Epithelial cell of proximal tubule (primary cell): ENCODE measurements around the gene HSF2. TPM values are rescaled to one million over a fixed set of nuclear protein-coding genes. Genes with fewer than 3 reads are reported as not detected.

ENCODE experiments used
- DNase-seq: peaks from one replicate; pipeline ENCODE4 v3.0.0-alpha.2; 2011; ENCODE audit warnings: low read depth
- H3K4me3 ChIP-seq: 2 replicates; pipeline ENCODE4 v1.5.1; 2011; ENCODE audit warnings: low read depth, mild to moderate bottlenecking, low read length
- total RNA-seq: library from RNA; depleted of rRNA; stranded (reverse); fragments of >200 nt; gene quantifications from 2 replicates; pipeline ENCODE4 v1.2.3, GENCODE V29; 2015
- TF ChIP-seq, protein P1 (sequence below): conservative IDR thresholded peaks from 2 replicates; pipeline ENCODE4 v1.5.1; 2012; ENCODE audit warnings: low read depth, mild to moderate bottlenecking, low read length

Gene HSF2
- total RNA-seq, 1 donor from 2014 or later, result 17.1 TPM

- H3K4me3 ChIP-seq, result no peak overlapping the region
- DNase-seq, result no peak
- TF ChIP-seq, protein P1, sequence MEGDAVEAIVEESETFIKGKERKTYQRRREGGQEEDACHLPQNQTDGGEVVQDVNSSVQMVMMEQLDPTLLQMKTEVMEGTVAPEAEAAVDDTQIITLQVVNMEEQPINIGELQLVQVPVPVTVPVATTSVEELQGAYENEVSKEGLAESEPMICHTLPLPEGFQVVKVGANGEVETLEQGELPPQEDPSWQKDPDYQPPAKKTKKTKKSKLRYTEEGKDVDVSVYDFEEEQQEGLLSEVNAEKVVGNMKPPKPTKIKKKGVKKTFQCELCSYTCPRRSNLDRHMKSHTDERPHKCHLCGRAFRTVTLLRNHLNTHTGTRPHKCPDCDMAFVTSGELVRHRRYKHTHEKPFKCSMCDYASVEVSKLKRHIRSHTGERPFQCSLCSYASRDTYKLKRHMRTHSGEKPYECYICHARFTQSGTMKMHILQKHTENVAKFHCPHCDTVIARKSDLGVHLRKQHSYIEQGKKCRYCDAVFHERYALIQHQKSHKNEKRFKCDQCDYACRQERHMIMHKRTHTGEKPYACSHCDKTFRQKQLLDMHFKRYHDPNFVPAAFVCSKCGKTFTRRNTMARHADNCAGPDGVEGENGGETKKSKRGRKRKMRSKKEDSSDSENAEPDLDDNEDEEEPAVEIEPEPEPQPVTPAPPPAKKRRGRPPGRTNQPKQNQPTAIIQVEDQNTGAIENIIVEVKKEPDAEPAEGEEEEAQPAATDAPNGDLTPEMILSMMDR, result no peak
Measured at GRCh38 chr6:122407712-122408111, 8.3 kb downstream of the HSF2 start.

- no peak for DNase-seq
- no peak overlapping the region for H3K4me3 ChIP-seq
- TF ChIP-seq, protein P1, result no peak
Measured at GRCh38 chr6:122408240-122408639, 8.8 kb downstream of the HSF2 start.

GRCh38 chr6:122408702-122409458 lies 9.4 kb downstream of the HSF2 start:
- no peak overlapping the region for H3K4me3 ChIP-seq
- no peak for DNase-seq
- TF ChIP-seq, protein P1, result no peak

- H3K4me3 ChIP-seq, result no peak overlapping the region
- no peak for DNase-seq
- TF ChIP-seq, protein P1, result no peak
Measured at GRCh38 chr6:122412001-122412400, 12.5 kb downstream of the HSF2 start.

GRCh38 chr6:122416825-122417224 lies 17.4 kb downstream of the HSF2 start:
- no peak for DNase-seq
- TF ChIP-seq, protein P1, result no peak
- no peak overlapping the region for H3K4me3 ChIP-seq

DNA sequence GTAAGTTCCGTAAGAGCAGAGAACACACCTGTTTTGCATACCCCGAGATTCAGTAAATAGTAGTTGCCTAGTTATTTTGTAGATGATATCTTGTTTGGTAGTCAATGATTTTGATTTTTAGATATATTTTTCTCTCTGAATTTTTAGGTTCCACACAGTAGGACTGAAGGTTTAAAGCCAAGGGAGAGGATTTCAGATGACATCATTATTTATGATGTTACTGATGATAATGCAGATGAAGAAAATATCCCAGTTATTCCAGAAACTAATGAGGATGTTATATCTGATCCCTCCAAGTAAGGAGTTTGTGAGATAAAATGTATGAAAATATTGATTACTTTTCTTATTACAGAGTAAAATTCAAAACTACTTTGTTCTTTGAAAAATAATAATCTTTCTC lies 22.6 kb downstream of the HSF2 start:
- H3K4me3 ChIP-seq, result no peak overlapping the region
- DNase-seq, result no peak
- TF ChIP-seq, protein P1, result no peak
